IPS DF 4.7 (cell line): Measurements from ENCODE around the gene MMEL1.
"Not testable (repeated sequence)": the region's sequence is repeated elsewhere in the genome, so short reads cannot be mapped to it uniquely, and the experiment has no call there.

Experiments used
- DNase-seq: peaks from one replicate; pipeline ENCODE4 v3.0.0-alpha.2; 2013; ENCODE audit warnings: low spot score; ENCODE audit errors: extremely low read depth

MMEL1 gene

GRCh38 chr1:2629627-2630497, 3.0 kb downstream of the MMEL1 start:
- DNase-seq = no peak

DNA sequence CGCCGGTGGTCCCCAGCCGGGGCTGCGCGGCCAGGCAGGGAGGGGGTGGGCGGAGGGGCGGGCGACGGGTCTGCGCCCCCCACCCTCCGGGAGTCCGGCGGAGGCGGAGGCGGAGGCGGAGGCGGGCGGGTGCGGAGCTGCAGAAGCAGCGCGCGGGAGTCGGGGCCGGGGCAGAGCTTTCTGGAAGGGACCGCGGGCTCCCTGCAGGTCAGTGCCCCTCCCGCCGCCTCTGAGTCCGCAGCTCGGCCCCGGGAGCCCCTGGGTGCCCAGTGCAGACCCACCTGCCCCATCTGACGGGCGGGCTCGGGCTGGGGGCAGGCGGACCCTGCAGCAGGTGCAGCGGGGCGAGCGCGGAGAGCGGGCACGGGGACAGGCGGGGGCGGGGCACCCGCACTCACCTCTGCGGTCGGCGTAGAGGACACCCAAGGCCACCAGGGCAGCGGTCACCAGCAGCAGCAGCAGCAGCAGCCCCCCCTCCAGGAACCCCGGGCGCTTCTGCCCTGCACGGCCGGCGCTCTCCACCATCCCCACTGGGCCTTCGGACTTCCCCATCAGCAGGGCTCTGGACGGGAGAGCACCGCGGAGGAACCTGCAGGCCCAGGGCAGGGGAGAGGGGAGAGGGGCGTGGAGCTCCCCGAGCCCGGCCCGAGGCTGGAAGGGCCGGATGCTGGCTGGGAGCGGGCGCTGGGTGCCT, 3.7 kb downstream of the MMEL1 start:
- DNase-seq = no peak

GRCh38 chr1:2628191-2628932, 4.5 kb downstream of the MMEL1 start:
- DNase-seq = no peak

DNA sequence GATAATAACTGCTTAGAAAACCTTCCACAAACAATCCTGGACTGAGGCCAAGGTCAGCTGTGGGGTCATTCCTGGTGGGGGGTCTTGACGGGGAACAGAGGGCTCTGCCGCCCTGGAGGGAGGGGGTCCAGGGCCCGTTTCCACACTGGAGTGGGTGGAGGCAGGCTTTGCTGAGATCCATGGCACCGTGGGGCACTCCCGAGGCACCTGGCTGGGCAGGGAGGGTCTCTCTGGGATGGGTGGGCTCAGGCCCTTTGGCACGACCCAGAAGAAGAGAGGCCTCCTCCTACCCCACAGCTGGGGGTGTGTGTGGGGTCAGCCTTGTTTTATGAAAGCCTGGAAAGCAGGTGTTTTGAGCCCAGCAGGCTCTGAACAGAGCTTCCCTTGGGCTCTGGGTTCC, 5.1 kb downstream of the MMEL1 start:
- no peak for DNase-seq

- not testable (repeated sequence) for DNase-seq
Measured at GRCh38 chr1:2625748-2626147, 7.1 kb downstream of the MMEL1 start.

- DNase-seq = no peak
Measured at GRCh38 chr1:2625311-2625710, 7.5 kb downstream of the MMEL1 start.

DNA sequence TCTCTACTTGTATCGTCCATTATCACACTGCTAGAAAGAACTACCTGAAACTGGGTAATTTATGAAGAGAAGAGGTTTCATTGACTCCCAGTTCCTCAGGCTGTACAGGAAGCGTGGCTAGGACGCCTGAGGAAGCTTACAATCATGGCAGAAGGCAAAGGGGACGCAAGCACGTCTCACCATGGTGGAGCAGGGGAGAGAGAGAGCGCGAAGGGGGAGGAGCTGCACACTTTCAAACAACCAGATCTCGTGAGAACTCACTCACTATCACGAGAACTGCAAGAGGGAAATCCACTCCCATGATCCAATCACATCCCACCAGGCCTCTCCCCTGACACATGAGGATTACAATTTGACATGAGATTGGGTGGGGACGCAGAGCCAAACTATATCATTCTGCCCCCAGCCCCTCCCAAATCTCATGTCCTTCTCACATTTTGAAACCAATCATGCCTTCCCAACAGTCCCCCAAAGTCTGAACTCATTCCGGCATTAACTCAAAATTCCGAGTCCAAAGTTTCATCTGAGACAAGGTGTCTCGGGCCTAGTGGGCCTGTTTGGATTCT, 8.0 kb downstream of the MMEL1 start:
- no peak for DNase-seq

DNA sequence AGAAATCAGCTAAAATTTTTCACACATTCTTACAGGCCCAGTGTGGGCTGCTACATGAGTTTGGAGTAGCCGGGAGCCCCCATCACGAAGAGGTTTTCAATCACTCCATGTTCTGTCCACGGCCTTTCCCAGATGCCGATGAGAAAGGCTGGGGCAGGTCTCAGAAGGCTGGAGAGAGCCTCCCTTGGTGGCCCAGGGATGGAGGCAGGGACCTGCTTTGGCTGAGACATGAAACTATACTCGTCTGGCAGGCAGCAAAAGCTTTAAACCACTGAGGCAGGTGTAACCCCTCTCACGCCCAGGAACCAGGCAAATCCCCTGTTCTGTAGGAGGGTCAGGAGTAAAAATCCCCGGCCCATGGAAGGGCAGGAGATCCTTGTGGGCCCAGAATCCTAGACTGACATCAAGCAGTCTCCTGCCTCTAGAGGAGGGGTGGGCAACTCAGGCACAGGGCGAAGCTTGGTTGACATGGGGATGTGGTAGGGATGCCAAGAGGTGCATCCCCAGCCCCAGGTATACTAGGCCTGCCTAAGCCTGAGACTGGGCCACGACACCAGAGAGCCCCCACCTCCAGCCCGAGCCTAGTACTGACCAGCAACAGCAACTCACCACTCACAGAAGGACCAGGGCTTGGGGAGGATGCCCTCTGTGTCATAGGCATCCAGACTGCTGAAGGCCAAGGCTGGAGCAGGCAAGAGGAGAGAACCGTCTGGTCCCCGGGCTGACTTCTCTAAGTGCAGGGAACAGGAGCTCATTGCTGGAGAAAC, 9.1 kb downstream of the MMEL1 start:
- no peak for DNase-seq

DNA sequence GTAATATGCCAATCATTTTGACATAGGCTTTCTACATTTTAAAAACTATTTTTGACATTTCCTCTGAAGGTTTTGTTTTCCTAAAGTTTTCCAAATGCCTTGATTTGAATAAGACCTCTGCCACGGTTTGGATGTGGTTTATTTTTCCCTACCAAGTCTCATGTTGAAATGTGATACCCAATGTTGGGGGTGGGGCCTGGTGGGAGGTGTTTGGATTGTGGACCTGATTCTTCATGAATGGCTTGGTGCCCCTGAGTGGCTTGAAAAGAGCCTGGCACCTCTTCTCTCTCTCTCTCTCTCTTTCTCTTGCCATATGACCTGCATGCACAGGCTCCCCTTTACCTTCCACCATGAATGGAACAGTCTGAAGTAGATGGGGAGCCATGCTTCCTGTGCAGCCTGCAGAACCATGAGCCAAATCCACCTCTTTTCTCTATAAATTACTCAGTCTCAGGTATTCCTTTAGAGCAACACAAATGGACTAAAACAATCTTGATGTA, 14.8 kb downstream of the MMEL1 start:
- no peak for DNase-seq

GRCh38 chr1:2614145-2614544, 18.7 kb downstream of the MMEL1 start:
- no peak for DNase-seq

- no peak for DNase-seq
Measured at GRCh38 chr1:2612591-2613365, 20.0 kb downstream of the MMEL1 start.

- no peak for DNase-seq
Measured at GRCh38 chr1:2611621-2612437, 21.0 kb downstream of the MMEL1 start.

DNA sequence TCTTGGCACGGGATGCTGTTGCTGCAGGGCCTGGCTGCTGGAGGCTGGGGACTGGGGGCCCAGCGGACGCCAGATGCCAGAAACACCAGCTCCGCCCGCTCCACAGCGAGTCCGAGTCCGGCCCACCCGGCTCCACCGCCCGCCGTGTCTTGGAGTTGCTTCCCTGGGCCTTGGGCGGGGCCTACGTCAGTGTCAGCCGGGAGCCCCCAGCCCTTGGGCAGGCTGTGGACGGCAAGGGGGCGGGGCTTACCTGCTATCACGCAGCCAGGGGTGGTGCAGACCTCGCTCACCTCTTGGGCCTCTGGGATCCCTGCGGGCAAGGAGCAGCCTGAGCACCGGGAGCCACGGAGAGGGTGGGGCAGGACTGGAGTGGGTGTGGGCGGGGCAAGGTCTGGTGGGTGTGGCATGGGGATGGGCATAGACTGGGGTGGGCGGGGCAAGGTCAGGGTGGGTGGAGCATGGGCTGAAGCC, 21.8 kb downstream of the MMEL1 start:
- no peak for DNase-seq

DNA sequence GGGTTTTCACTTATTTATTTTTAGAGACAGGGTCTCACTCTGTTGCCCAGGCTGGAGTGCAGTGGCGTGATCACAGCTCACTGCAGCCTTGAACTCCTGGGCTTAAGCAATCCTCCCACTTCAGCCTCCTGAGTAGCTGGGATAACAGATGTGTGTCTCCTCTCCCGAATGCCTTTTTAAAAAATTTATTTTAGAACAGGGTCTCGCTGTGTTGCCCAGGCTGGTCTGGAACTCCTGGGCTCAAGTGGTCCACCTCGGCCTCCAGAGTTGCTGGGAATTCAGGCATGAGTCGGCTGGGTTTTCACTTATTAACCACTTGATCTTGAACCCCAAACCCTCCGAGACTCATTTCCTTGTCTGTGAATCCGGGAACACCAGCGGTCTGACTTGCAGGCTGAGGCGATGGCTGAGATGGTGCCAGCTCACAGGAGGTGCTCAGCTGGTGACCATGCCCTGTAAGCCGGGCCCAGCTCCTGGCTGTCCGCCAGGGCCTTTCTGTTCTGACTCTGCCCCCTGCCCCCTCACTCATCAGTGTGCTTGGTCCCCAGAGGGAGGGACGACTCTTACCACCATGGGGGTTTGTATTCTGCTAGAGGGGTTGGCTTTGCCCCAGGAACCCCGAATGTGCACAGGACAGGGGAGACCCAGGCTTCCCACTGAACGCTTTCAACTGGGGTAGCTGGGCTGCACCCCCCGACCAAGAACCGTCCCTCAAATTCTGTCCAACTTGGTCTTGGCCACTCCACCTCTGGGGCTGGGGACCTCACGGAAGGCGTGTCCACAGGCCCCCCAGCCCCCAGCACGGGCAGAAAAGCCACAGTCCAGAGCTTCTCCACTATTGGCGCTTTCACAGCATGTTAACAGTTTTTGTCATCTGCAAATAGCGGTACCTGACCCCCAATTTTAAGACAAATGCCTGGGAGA, 22.5 kb downstream of the MMEL1 start:
- no peak for DNase-seq

- no peak for DNase-seq
Measured at GRCh38 chr1:2609319-2610035, 23.3 kb downstream of the MMEL1 start.

DNA sequence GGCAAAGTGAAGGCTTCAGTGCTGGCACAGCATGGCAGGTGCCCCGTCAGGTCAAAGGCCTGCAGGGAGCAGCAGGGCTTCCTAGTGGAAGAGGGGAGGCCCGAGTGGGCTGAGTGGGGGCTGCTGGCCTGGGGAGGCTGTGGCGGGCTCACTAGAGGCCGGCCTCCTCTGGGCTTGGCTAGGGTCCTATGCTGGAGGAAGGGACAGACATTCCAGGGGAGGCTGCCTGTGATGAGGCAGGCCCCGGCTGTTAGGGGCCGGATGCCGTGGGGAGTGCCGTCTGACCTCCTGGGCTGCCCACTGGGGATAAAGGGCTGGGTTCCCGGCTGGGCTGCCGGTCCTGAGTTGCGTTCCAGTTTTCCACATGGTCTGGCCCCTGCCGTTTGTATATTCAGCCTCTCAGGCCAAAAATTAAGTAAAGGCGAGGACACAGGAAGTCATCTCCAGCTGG, 25.1 kb downstream of the MMEL1 start:
- no peak for DNase-seq
